ENCODE measurements around the gene CPNE4. TPM values are rescaled to one million over a fixed set of nuclear protein-coding genes. Genes with fewer than 3 reads are reported as not detected.

The CPNE4 gene
- total RNA-seq, 2 donors from 2014 or later = 0.31 to 28.0 TPM

- TF ChIP-seq CTCF (IDR thresholded peaks at IDR 0.05) = no peak
- Histone ChIP-seq H3K36me3 (no peaks in the 10 kb centered on the region), H3K4me1 (no peaks in the 10 kb centered on the region), H3K27ac (no peak overlapping the region), H3K27me3 (no peaks in the 10 kb centered on the region), H3K9me3 (no peaks in the 10 kb centered on the region), H3K4me3 (no peak overlapping the region)
- no peak for DNase-seq (ENCODE audit: low spot score)
Observed at GRCh38 chr3:131998027-131998426, 36.8 kb downstream of the CPNE4 start.

GRCh38 chr3:131995891-131996290 lies 38.9 kb downstream of the CPNE4 start:
- DNase-seq (ENCODE audit: low spot score) = no peak
- no peaks in the 10 kb centered on the region for H3K27me3 ChIP-seq
- no peaks in the 10 kb centered on the region for H3K4me1 ChIP-seq
- no peak for TF ChIP-seq CTCF (IDR thresholded peaks at IDR 0.05)
- no peak overlapping the region for H3K4me3 ChIP-seq
- no peaks in the 10 kb centered on the region for H3K36me3 ChIP-seq
- H3K9me3 ChIP-seq = peaks cover 0 to 8% of the 10 kb centered on the region in 2 donors
- H3K27ac ChIP-seq = no peak overlapping the region

- Histone ChIP-seq H3K4me1 (no peaks in the 10 kb centered on the region), H3K27me3 (no peaks in the 10 kb centered on the region), H3K4me3 (no peak overlapping the region), H3K9me3 (peaks cover 0 to 11% of the 10 kb centered on the region in 2 donors), H3K27ac (no peak overlapping the region), H3K36me3 (no peaks in the 10 kb centered on the region)
- no peak for TF ChIP-seq CTCF (IDR thresholded peaks at IDR 0.05)
- no peak for DNase-seq (ENCODE audit: low spot score)
Observed at GRCh38 chr3:131989318-131989717, 45.5 kb downstream of the CPNE4 start.

GRCh38 chr3:131988209-131988608 lies 46.6 kb downstream of the CPNE4 start:
- H3K9me3 ChIP-seq = peaks cover 0 to 11% of the 10 kb centered on the region in 2 donors
- H3K4me1 ChIP-seq = no peaks in the 10 kb centered on the region
- H3K36me3 ChIP-seq = no peaks in the 10 kb centered on the region
- DNase-seq (ENCODE audit: low spot score) = no peak
- H3K27ac ChIP-seq = no peak overlapping the region
- no peak overlapping the region for H3K4me3 ChIP-seq
- H3K27me3 ChIP-seq = no peaks in the 10 kb centered on the region
- TF ChIP-seq CTCF (IDR thresholded peaks at IDR 0.05) = no peak

GRCh38 chr3:131983689-131984088 lies 51.1 kb downstream of the CPNE4 start:
- H3K36me3 ChIP-seq = no peaks in the 10 kb centered on the region
- H3K4me1 ChIP-seq = no peaks in the 10 kb centered on the region
- H3K4me3 ChIP-seq = no peak overlapping the region
- TF ChIP-seq CTCF (IDR thresholded peaks at IDR 0.05) = no peak
- DNase-seq (ENCODE audit: low spot score) = no peak
- no peaks in the 10 kb centered on the region for H3K27me3 ChIP-seq
- H3K9me3 ChIP-seq = peaks cover 0 to 5% of the 10 kb centered on the region in 2 donors
- H3K27ac ChIP-seq = no peak overlapping the region

- no peaks in the 10 kb centered on the region for H3K27me3 ChIP-seq
- H3K4me3 ChIP-seq = no peak overlapping the region
- no peaks in the 10 kb centered on the region for H3K4me1 ChIP-seq
- peaks cover 0 to 5% of the 10 kb centered on the region in 2 donors for H3K9me3 ChIP-seq
- no peak for TF ChIP-seq CTCF (IDR thresholded peaks at IDR 0.05)
- H3K27ac ChIP-seq = no peak overlapping the region
- DNase-seq (ENCODE audit: low spot score) = no peak
- no peaks in the 10 kb centered on the region for H3K36me3 ChIP-seq
Observed at GRCh38 chr3:131981323-131981722, 53.5 kb downstream of the CPNE4 start.
